ENCODE measurements around the gene NOC3L.

The NOC3L gene

DNA sequence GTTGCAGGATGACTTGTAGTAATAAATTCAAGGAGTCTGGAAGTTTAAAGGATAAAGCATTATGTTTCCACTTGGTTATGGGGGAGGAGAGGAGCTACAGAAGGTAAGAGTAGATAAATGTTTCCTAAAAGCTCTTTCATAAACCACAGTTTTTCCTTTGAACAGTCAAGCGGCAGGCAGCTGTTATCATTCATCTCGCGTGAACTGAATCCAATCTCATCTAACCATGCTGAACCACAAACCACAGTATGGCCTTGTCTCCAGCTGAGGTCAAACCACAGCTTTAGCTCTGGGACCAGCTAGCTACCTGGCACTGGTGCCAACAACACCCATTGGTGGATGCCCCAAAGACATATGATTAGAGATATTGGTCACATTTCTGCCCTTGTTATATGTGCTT, 63.3 kb downstream of the NOC3L start:
- no peak for DNase-seq

GRCh38 chr10:94294168-94294567, 68.6 kb downstream of the NOC3L start:
- DNase-seq = no peak

- no peak for DNase-seq
These were observed 69.4 kb downstream of the NOC3L start for GRCh38 chr10:94293354-94293753.

DNA sequence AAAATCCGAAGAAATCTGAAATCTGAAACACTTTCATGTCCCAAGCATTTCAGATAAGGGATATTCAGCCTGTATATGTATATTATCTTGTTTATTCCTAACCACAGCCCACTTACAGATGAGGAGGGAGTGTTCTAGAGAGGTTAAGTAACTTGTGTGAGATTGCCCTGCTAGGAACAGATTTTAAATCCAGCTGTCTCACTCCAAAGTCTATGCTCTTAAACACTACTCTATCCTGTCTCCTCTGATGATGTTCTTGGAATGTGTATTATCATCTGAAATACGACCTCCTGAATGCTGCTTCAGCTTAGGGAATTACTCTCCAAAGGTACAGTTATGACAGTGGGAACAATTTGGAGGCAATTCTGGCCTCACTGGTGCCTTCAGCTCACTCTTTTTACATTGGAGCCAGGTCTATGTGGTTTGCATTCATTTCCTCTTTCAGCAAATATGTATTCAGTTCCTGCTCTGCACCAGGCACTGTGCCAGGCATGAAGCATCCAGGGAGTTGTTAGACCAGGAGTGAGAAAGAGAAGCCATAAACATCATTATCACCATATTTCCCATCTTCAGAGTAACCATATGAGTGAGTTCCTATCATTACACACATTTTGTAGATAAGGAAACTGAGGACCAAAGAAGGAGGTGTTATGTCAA, 70.2 kb downstream of the NOC3L start:
- DNase-seq = no peak

DNA sequence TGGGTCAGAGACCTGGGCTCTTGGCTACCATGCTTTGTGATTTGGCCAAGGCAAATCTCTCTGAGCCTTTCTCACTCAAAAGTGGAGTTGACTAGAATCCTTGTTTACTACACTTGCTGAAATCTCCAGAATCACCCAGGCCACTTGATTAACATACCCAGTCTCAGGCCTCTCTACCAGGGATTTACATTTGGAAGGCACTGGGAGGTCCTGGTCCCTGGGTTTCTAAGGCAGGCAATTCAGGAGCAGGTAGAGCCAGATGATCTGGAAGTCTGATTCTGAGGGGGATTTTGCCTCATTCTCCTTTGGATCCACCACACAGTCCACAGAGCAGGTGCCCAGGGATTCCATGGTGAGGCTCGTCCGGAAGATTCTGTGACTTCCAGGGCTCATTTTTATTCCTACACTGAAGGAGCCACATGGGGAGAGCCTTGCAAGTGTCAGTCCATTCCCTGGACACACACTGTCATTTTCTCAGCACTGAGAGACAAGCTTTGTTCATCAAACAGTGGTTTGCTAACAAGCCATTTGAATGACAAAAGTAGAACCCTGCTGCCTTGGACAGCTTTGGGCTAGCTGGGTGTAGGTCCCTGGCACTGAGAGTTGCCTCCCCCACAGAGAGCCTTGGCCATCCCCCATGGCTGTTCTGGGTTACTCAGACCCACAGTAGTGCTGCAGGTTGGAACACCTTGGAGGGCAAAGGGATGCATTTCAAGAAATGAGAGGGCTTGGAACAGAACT, 74.2 kb downstream of the NOC3L start:
- DNase-seq = no peak

- no peak for DNase-seq
These were observed 75.4 kb downstream of the NOC3L start for GRCh38 chr10:94287336-94287735.

DNA sequence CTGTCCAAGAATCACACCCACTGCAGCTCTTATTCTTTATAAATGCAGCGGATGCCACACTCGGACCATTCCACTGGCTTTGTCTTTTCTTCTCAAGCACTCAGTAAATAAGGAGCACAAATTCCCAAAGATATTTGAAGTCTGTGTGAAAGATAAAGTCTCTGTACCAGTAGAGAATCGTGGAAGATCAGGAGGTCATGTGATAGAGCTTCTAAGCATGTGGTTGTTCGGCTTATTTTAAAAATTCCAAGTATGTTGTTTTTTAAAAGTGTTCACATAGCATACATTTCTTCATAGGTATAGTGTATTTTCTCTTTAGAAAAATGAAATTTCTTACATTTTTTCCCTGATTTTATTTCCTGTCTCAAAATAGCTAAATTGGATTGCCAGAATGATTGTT, 75.8 kb downstream of the NOC3L start:
- DNase-seq = no peak

DNA sequence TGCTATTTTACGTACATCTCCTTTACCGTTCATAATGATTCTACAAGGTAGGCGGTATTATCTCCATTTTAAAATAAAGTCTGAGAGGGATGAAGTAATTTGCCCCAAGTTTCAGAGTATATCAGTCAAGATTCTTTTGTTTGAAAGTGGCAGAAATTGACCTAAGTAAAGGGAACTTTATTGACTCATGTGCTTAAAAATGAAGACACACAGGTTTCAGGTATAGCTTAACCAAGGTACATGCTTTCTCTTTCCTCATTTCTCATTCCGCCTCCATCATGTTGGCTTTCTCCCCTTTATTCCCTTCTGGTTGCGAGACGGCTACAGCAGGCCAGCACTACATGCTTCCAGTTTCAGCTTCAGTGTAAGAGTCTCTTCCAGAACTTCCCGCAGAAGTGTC, 77.5 kb downstream of the NOC3L start:
- DNase-seq = no peak

Data from NCI-H510A (cell line).